Activated T-cell treated with anti-CD3 and anti-CD28 coated beads for 48 hours (primary cell): ENCODE measurements around the gene PTPRD.

Source experiments
- DNase-seq: peaks from one replicate; pipeline ENCODE4 v3.0.0-alpha.2; 2020; ENCODE audit warnings: low read depth

Gene PTPRD

DNA sequence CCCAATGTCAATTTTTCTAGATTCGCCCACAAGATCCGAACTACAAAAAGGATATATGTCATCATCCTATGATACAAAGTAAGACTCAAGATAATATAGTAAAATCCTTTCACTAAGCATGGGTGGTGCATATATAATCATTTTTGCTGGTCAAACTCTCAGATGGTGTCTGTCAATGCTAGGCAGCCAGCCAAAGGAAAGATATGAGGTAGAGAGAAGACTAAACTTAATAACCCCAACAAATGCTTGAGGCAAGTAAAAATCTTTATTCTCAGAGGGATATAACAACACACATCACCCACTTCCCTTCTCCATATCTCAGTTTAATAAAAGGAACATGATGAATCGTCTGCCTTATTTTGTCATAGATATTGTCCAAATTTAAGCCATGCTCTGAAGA lies 1972.0 kb downstream of the PTPRD start:
- DNase-seq = no peak

DNA sequence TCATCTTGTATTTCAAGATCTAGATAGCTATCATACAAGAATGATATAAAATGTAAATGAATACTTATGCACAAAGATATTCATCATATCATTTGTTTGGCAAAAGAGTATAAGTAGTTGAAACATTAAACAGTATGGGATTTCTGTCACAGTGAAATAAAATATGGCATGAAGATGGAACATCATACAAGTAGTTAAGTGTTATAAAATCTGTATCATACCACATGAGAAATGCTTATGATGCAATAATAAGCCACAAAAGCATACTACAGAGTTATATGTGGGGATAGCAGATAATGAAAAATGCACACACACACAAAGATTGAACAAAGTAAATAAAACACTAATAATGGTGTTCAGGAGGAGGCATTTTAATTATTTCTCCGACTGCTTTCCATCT lies 1975.2 kb downstream of the PTPRD start:
- no peak for DNase-seq

- no peak for DNase-seq
Measured at GRCh38 chr9:8633784-8634183, 1979.0 kb downstream of the PTPRD start.

GRCh38 chr9:8632493-8632892 lies 1980.3 kb downstream of the PTPRD start:
- DNase-seq = no peak

- DNase-seq = no peak
Measured at GRCh38 chr9:8628791-8629190, 1984.0 kb downstream of the PTPRD start.

DNA sequence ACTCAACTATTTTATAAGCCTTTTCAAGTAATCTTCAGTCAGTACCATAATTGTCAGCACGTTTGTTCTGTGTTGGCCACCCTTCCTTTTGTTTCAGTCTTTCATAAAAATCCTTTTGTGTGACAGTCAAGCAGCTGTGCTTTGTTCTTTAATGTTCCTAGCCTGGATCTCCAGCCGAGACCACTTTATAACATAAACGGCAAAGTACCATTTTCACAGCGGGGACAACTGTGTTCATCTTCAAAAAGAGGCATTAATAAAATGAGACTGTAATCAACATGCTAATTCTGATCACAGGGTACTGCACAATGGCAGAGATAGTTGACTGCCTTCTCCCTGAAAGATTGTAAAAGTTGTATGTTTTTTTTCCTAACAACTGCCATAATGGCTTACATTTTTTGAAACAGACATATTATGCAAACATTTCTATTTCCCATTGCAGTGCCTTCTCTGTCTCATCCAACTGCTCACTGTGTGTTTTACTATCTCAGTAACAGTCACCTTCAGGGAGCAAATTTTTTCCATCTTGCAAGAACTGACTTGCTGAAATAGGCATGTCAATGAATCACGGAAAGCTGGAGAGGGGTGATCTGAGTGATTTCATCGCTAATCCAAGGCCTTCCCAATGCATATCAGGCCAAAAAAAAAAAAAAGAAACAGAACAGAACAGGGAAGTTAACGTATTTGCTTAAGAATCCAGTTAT lies 1984.7 kb downstream of the PTPRD start:
- no peak for DNase-seq

DNA sequence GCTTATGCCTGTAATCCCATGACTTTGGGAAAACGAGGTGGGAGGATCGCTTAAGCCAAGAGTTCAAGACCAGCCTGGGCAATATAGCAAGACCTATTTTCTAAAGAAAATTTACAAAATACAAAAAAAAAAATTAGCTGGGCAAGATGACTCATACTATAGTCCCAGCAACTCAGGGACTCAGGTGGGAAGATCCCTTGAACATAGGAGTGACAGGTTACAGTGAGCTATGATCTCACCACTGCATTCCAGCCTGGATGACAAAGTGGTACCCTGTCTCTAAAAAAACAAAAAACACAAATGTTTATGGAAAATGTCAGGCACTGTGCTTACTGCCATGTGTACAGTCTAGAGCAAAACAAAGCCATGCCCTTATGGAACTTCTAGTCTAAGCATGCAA lies 1989.9 kb downstream of the PTPRD start:
- DNase-seq = no peak

GRCh38 chr9:8622222-8622802 lies 1990.5 kb downstream of the PTPRD start:
- DNase-seq = no peak

- DNase-seq = no peak
Measured at GRCh38 chr9:8621416-8621815, 1991.4 kb downstream of the PTPRD start.

- DNase-seq = no peak
Measured at GRCh38 chr9:8616414-8616813, 1996.4 kb downstream of the PTPRD start.

DNA sequence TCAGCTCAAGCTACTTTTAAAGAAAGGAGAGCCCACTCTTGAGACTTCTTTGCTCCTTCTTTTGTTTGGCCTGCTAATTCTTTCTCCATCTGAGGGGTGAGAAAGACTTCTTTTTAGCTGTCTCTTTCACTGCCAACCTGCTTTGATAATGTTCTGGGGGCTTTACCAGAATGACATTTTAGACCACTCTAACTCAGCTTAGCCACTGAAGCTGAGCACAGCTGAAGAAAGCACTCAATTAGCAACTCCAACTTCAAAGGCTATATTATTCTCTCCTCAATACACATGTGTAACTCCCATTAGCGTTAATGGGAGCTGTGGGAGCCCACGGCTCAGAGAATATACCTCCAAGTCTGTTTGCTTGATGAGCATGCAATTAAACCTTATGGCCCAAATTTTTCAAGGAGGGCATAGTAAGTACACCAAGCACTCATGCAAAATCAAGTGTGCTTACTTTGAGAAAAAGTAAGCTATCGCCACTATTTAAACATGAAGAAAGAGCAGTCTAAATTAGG lies 1997.8 kb downstream of the PTPRD start:
- DNase-seq = no peak

- no peak for DNase-seq
Measured at GRCh38 chr9:8613346-8613825, 1999.4 kb downstream of the PTPRD start.

DNA sequence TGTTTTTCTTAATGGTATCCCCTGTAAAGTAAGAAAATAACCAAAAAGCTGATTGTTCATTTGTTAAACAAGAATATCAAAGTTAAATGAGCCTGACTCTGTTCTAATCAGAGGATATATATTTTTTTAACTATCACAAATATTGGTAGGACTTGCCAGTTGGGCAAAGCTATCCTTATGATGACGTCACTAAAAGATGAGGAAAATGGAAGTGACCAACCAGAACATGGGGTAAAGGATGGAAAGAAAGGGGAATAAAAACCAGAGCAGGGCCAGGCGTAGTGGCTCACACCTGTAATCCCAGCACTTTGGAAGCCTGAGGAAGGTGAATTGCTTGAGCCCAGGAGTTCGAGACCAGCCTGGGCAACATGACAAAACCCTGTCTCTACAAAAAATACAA lies 2001.6 kb downstream of the PTPRD start:
- no peak for DNase-seq

DNA sequence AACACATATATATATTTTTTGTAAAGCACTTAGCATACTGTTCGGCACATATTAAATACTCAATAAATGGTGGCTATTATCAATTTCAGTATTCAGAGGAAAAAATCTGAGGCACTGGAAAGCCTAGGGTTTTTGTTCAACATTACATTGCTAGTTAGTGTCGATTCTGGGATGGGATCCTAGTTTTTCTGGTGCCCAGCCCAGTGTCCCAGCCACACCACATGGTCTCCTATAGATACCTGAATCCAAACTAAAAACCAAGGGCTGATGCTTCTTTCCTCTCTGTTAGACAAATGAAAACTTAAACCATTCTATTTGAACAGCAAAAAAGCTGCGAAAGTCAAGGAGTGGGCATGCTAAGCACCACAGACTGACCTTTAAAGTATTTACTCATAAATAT lies 2002.5 kb downstream of the PTPRD start:
- DNase-seq = no peak

GRCh38 chr9:8605096-8605495 lies 2007.7 kb downstream of the PTPRD start:
- no peak for DNase-seq

DNA sequence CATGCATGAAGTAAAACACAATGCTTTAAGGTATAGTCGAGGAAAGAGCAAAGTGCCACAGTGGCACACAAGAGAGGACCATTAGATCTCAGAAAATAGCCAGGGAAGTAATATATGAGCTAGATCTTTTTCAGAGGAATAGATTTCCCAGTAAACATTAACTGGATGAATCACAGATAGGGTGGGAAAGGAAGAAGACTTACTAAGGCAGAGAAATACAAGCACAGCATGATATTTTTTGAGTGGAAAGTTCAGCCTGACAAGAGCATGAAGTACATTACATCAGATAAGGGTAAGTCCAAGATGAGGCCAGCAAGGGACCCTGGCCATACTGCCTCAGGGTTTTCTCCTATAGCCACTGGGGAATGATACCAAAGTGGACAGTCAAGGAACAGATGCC lies 2008.6 kb downstream of the PTPRD start:
- DNase-seq = no peak

DNA sequence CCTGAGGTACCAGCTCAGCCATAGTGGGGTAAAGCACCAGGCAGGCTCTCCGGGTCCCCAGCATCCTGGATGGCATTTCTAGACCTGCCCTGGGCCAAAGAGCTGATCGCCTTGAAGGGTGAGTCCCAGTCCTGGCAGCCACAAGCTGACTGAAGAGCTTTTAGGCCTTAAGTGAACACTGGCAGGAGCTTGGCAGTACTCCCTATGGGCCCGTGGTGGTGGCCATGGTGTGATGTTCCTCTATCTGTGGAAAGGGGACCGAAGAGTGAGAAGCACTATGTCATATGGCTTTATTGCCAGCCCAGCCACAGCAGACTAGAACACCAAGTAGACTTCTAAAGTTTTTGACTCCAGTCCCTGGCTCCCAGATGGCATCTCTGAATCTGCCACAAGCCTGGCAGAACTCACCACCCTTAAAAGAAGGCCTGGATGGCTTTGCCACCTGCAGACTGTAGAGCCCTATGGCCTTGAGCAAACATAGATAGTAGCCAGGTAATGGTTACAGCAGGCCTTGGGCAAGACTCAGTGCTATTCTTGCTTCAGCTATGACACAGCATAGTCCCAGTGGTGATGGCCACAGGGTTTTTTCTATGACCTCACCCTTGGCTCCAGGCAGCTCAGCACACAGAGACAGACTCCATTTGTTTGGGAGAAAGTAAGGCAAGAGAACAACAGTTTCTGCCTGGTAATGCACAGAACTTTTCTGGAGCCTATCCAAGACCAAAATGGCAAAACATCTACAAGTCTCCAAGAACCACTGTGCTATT lies 2011.7 kb downstream of the PTPRD start:
- no peak for DNase-seq

GRCh38 chr9:8599937-8600336 lies 2012.9 kb downstream of the PTPRD start:
- DNase-seq = no peak

- no peak for DNase-seq
Measured at GRCh38 chr9:8589476-8589875, 2023.3 kb downstream of the PTPRD start.

- DNase-seq = no peak
Measured at GRCh38 chr9:8585036-8585435, 2027.8 kb downstream of the PTPRD start.

GRCh38 chr9:8579661-8580060 lies 2033.1 kb downstream of the PTPRD start:
- no peak for DNase-seq

DNA sequence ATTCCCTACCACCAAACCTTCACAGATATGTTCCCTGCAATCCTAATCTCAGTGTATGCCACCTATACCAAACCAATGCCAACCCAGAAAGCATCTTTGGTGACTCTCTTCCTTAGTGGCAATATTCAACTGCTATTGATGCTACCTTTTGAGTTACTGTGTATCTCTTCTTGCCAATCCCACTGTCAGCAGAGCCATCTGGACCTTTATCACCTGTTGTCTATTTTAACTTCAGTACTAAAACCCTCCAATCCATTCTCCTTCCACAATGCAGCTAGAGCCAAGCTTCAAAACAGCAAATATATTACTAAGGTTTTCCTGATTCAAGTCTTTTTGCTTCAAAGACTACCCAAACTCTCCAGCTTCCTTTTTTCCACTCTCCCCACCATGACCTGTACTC lies 2036.1 kb downstream of the PTPRD start:
- DNase-seq = no peak

DNA sequence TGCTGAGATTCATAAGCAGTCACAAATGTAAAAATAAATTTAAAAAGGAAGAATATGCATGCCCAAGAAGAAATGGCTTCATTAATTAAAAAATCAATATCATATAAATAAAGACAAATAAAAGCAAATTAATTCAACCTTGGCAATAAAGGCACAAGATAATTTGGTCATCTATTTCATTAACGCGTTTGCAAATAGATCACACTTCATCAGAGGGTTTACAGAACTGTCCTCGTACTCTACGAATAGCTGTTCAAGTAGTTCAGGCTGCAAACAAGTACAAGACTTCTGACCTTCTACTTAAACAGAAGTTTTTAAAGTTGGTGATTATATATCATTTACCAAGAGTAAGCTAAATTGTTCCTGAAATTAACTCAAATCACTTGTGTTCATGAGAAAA lies 2038.0 kb downstream of the PTPRD start:
- no peak for DNase-seq
